Measurements from ENCODE around the gene CDT1. TPM values are rescaled to one million over a fixed set of nuclear protein-coding genes. Genes with fewer than 3 reads are reported as not detected.
"Not testable (repeated sequence)": the region's sequence is repeated elsewhere in the genome, so short reads cannot be mapped to it uniquely, and the experiment has no call there.

The CDT1 gene
- total RNA-seq, 1 experiment from 2014 or later: 14.3 TPM

DNA sequence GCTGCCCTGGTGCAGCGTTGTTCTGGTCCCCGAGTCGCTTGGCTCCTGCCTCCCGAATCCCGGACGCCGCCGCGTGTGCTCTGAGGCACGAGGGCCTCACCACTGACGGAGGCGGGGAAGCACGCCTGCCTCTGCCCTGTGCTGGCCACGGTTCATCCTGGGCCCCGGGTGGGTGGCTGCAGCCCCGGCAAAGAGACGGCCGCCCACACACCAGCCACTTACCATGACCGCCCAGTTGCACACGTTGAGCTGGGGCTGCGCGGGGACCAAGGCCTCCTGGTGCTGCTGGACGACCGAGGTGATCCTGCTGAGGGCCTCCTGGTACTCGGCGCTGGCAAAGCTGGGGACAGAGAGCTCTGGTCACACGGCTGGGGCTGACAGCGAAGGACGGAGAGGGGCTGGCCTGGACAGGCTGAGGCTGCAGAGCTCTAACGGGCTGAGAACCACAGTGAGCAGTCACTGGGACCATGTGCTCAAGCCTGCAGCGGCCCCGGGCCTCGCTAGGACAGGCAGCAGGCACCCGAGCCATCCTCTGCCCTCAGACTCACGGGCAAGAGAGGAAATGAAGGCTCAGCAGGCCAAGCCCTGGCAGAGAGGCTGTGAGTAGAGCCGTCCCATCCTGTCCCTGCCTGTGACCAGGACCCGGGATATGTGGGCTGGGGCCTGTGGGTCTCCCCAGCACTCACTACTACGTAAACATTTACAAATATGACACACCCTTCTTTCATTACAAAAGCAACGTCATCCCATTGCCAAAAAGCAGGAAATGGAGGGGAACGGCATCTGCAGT, 14.4 kb downstream of the CDT1 start:
- no peaks in the 10 kb centered on the region for H3K27me3 ChIP-seq
- no peak overlapping the region for H3K4me3 ChIP-seq
- H3K9me3 ChIP-seq: no peaks in the 10 kb centered on the region
- no peaks in the 10 kb centered on the region for H3K36me3 ChIP-seq
- no peak for DNase-seq

DNA sequence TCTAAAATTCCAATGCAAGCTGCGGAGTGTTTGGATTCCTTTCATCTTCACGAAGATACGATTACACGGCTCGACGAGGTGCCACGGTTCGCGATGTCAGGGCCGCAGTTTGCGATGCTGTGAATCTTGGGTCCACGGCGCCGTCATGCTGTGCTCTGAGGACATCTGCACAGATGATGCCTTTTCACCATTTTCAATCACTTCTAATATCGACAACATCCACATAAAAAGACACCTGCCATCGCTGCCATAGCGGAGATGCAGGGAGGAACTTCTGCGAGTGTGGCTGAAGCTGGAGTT, 14.9 kb downstream of the CDT1 start:
- DNase-seq: no peak
- H3K36me3 ChIP-seq: no peaks in the 10 kb centered on the region
- H3K9me3 ChIP-seq: no peaks in the 10 kb centered on the region
- no peaks in the 10 kb centered on the region for H3K27me3 ChIP-seq
- no peak overlapping the region for H3K4me3 ChIP-seq

DNA sequence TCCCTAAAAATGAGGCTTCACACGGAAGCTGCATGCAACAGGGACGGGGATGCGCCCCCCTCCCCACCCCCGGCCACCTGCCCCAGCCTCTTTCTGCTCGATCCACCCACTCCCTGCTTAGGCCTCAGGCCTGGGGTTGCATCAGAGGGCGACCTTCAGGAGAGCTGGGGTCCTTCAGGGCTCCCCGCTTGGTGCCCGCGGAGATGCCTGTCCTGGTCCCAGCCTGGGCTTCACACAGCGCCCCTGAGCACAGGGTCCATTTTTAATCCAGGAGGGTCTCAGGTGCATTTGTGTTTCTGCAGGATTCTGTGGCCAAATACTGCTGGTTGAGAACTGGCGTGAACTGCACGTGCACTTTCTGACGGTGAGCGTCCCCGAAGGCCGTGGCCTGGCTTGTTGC, 15.5 kb downstream of the CDT1 start:
- Histone ChIP-seq H3K4me3 (no peak overlapping the region), H3K27me3 (no peaks in the 10 kb centered on the region), H3K9me3 (no peaks in the 10 kb centered on the region), H3K36me3 (no peaks in the 10 kb centered on the region)
- DNase-seq: no peak

DNA sequence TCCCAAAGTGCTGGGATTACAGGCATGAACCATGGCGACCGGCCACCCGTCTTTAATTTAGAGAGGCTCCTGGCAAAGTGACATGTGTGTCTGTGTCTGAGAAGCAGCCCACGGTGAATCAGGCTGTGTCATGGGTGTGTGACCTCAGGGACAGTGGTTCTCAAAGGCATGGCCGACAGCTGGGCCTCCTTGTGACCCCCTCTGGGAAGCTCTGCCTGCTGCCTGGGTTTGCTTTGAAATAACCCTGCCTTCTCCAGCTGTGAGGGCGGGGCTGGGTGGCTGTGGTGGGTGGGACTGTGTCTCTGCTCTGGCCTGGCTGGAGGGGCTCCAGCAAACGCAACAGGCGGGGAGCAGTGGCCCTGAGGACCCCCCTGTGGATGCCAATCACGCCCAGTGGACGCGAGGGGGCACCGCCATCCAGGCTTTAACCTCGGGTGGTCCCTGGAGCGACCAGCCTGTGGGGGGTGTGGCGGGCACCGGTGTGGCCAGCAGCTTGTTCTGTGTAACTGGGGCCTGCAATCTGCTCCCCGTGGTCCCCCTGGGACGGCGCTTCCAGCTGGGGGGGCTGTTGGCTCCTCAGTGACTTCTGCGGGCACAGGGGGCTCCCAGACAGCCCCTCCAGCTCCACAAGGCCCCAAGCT, 16.9 kb downstream of the CDT1 start:
- Histone ChIP-seq H3K27me3 (no peaks in the 10 kb centered on the region), H3K36me3 (no peaks in the 10 kb centered on the region), H3K9me3 (no peaks in the 10 kb centered on the region), H3K4me3 (no peak overlapping the region)
- no peak for DNase-seq

DNA sequence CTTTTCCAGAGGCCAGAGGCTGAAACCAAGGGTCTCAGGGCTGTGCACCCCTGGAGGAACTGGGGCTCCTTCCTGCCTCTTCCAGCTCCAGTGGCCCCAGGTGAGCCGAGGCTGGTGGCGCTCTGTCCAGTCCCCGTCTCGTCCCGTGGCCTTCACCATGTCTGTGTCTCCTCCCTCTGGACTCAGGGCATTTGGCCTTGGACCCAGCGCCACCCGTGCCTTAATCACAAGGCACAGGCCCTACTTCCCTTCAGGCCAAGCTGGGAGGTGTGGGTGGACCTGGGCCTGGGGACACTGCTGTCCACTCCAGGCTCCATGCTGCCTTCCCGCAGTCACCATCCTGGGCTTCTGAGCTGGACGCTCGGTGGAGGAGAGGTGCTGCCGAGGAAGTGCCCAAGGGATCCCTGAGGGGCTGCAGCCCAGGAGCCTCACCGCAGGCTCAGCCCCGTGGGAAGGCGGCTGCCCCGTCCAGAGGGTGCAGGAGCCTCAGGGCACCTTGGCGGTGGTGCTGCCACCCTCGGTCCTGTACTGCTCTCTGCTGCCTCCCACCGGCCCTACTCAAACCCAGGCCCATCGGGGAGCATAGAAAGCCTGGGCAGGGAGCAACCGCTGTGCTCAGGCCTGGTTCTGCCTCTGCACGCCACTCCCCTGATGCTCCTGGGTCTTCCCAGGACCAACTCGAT, 17.7 kb downstream of the CDT1 start:
- Histone ChIP-seq H3K36me3 (no peaks in the 10 kb centered on the region), H3K27me3 (no peaks in the 10 kb centered on the region), H3K4me3 (no peak overlapping the region), H3K9me3 (no peaks in the 10 kb centered on the region)
- DNase-seq: no peak

DNA sequence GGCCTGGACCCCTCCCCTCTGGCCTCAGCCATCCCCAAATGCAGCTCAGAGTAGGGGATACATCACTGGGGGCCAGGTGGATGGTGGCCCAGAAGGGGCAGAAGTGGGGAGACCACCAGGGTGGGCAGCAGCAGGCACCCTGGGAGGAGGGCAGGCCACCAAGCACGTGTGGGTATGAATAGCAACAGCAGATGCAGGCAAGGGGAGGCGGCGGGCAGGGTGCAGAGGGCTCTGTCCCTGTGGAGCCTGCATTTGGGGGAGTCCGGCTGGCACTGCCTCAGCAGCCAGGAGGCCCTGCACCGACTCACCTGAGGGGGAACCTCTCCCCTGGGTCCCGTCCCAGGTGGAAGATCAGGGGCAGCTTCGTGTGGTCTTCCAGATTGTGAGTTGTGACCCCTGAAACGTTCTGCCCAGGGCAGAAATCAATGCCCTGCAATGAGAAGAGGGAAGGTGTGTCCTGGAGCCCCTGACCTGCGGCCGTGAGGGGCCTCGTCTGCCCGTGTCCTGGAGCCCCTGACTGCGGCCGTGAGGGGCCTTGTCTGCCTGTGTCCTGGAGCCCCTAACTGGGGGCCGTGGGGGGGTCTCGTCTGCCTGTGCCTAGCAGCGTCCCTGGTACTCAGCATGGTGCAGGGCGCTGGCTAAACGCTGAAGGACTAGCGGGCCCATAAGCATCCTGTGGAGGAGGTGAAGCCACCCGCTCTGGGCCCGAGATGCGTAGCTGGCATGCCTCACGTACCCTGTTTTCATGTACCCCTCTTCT, 18.9 kb downstream of the CDT1 start:
- H3K36me3 ChIP-seq: no peaks in the 10 kb centered on the region
- no peaks in the 10 kb centered on the region for H3K9me3 ChIP-seq
- no peak overlapping the region for H3K4me3 ChIP-seq
- no peak for DNase-seq
- H3K27me3 ChIP-seq: no peaks in the 10 kb centered on the region

DNA sequence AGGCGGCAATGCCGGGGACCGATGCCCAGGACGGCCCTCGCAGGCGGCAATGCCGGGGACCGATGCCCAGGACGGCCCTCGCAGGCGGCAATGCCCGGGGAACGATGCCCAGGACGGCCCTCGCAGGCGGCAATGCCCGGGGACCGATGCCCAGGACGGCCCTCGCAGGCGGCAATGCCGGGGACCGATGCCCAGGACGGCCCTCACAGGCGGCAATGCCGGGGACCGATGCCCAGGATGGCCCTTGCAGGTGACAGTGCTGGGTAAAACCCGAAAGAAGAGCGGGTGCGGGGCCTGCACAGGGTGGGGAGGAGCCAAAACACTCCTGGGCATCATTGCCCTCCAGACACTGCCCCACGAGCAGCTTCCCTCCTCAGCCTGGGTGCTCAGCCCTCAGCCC, 20.1 kb downstream of the CDT1 start:
- H3K4me3 ChIP-seq, DNase-seq, H3K27me3 ChIP-seq, H3K36me3 ChIP-seq, H3K9me3 ChIP-seq: not testable (repeated sequence)

DNA sequence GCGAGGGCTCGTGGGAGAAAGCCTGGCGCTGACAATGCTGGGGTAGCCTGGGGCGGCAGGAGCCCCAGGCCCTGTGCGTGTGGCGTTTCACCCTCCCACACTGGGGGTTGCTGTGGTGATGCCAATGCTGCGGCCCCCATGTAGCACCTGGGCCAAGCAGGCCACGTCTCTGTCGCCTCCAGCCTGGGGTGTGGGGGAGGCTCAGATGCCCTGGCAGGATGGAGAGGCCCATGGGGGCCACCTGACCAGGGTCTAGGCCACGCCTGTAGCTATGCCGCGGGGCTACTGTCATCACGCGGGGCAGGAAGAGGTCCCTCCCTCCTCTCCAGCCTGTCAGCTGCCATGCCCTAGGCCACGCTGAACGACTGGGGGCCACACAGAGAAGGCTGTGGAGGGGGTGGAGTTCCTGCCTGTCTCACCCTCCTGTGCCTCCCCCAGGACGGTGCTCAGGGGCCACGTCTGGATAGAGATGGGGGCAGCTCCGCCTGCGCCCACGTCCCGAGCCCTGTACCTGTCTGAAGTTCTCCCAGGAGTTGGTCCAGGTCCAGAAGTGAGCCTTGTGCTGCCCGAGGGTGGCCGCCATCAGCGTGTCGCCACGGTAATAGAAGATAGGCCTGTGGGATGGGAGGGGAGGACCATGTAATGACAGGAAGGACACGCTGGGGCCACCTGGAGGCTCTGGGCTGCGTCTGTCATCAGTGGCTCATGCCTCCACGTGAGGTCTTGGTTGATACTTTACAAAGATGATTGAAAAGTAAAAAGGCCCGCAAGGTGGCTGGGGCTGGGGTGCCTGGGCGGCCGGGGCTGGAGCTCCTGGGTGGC, 20.9 kb downstream of the CDT1 start:
- H3K9me3 ChIP-seq: no peaks in the 10 kb centered on the region
- no peaks in the 10 kb centered on the region for H3K27me3 ChIP-seq
- no peaks in the 10 kb centered on the region for H3K36me3 ChIP-seq
- DNase-seq: no peak
- H3K4me3 ChIP-seq: no peak overlapping the region

DNA sequence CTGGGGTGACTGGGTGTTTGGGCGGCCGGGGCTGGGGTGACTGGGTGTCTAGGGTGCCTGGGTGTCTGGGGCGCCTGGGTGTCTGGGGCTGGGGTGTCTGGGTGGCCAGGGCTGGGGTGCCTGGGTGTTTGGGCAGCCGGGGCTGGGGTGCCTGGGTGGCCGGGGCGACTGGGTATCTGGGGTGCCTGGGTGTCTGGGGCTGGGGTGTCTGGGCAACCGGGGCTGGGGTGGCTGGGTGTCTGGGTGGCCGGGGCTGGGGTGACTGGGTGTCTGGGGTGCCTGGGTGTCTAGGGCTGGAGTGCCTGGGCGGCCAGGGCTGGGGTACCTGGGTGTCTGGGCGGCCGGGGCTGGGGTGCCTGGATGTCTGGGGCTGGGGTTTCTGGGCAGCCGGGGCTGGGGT, 21.6 kb downstream of the CDT1 start:
- DNase-seq: no peak
- no peaks in the 10 kb centered on the region for H3K27me3 ChIP-seq
- H3K9me3 ChIP-seq: no peaks in the 10 kb centered on the region
- H3K4me3 ChIP-seq: no peak overlapping the region
- H3K36me3 ChIP-seq: no peaks in the 10 kb centered on the region

DNA sequence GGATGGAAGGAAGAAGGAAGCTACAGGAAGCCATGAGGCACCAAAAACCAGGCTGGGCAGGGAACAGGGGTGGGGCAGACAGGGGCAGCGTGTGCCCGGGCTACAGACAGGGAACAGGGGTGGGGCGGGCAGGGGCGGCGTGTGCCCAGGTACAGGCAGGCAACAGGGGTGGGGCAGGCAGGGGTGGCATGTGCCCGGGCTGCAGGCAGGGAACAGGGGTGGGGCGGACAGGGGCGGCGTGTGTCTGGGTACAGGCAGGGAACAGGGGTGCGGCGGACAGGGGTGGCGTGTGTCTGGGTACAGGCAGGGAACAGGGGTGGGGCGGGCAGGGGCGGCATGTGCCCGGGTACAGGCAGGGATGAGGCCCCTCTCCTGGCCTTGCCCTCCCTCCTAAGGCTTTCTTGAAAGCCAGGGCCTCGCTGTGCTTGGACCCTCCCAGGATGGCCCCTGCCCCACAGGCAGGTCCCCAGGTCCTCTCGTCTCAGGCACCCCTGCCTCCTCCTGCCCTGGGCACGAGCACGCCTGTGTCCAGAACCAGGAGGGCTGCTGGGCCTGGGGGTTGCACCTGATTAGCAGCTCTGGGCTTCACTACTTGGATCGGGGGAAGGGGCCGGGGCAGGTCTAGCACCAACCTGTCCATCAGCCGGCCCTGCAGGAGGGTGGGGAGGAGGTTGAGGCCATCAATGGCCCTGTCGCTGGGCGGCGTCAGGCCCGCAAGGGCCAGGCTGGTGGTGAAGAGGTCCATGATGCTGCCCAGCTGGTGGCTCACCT, 22.7 kb downstream of the CDT1 start:
- no peaks in the 10 kb centered on the region for H3K9me3 ChIP-seq
- DNase-seq: no peak

DNA sequence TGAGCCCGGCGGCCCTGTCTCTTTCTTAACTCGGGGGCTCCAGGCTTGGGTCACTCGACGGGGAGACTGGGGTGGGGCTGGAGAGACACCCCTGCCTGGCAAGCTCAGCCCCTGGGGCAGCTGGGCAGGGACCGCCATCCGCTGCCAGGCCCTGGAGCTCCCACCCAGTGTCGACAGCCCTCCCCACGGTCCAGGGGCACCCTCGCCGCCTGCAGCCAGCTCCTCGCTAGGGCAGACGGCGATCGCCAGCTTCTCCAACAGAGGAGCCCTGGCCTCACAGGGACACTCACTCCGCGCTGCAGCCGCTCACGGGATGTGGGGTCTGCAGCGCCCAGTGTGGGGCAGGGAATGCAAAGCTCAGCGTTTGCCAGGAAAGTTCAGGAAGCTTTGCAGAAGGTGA, 24.1 kb downstream of the CDT1 start:
- no peak for DNase-seq
- Histone ChIP-seq H3K36me3 (no peaks in the 10 kb centered on the region), H3K27me3 (no peaks in the 10 kb centered on the region), H3K9me3 (no peaks in the 10 kb centered on the region), H3K4me3 (no peak overlapping the region)

More for the DNA sequence above, 22.7 kb downstream of the CDT1 start:
- no peaks in the 10 kb centered on the region for H3K36me3 ChIP-seq
- no peak overlapping the region for H3K4me3 ChIP-seq
- no peaks in the 10 kb centered on the region for H3K27me3 ChIP-seq

DNA sequence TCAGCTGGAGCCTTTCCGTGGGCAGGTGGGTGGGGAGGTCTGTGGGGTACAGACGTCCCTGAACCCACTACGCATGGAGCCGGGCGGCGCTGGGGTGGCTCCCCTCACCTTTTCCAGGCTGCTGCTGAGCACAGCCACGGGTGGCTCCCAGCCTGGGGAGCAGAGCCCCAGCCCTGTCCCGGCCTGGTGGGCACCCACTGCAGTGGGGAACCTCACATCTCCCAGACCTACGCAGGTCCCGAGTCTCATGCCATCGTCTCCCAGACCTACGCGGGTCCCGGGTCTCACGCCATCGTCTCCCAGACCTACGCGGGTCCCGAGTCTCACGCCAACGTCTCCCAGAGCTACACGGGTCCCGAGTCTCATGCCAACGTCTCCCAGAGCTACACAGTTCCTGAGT, 25.1 kb downstream of the CDT1 start:
- Histone ChIP-seq H3K36me3 (no peaks in the 10 kb centered on the region), H3K4me3 (no peak overlapping the region), H3K9me3 (no peaks in the 10 kb centered on the region), H3K27me3 (no peaks in the 10 kb centered on the region)
- no peak for DNase-seq

DNA sequence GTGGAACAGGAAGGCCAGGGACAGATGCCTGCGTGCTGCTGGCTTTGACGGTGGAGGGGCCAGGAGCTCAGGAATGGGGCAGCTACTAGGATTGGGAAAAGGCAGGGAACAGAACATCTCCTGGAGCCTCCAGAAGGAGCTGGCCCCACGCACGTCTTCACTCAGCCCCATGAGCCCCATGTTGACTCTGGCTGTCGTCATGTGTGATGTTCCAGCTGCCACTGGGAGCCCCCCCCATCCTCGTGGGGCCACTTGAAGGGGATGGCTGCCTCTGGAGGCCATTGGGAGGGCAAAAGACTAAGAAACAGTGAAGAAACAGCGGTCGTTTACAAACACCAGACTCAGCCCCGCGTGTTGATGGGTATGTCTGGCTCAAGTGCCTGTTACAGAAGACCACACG, 26.7 kb downstream of the CDT1 start:
- H3K27me3 ChIP-seq: no peaks in the 10 kb centered on the region
- H3K9me3 ChIP-seq: no peaks in the 10 kb centered on the region
- no peak for DNase-seq
- H3K4me3 ChIP-seq: no peak overlapping the region
- H3K36me3 ChIP-seq: no peaks in the 10 kb centered on the region

DNA sequence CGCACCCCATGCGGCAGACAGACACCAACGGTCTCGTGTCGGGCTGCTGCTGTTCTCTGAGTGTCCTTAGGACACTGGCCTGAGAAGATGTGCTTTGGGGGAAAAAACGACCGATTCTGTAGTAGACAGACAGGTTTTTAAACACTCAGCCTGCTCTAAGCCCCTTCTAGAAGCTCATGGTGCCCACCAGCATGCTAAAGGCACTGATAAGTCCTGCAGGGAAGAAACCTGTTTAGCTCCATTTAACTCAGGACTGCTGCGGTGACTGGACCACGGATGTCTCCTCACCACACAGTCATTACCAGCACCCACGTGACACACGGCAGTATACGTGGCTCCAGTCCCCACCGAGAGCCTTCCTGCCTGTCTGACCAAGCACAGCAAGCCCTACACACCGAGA, 27.2 kb downstream of the CDT1 start:
- no peak overlapping the region for H3K4me3 ChIP-seq
- no peaks in the 10 kb centered on the region for H3K36me3 ChIP-seq
- DNase-seq: no peak
- no peaks in the 10 kb centered on the region for H3K9me3 ChIP-seq
- no peaks in the 10 kb centered on the region for H3K27me3 ChIP-seq

DNA sequence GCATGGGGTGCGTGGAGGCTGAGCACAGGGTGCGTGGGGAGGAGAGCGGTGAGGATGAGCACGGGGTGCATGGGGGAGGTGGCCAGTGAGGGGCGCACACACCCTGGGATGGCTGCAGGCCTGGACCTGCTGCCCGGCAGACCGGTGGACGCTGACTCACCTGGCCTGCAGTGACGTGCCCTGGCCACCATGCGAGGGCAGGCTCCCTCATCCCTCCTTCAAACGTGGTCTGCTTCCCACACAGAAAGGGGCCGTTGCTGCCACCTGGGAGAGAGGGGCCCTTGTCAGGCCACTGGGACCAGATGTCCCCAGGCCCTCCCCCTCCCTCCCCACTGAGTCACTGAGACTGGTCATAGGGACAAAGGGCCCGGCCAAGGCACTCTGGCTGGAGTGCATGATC, 28.2 kb downstream of the CDT1 start:
- no peaks in the 10 kb centered on the region for H3K36me3 ChIP-seq
- no peak for DNase-seq
- no peaks in the 10 kb centered on the region for H3K9me3 ChIP-seq
- no peaks in the 10 kb centered on the region for H3K27me3 ChIP-seq
- H3K4me3 ChIP-seq: no peak overlapping the region

DNA sequence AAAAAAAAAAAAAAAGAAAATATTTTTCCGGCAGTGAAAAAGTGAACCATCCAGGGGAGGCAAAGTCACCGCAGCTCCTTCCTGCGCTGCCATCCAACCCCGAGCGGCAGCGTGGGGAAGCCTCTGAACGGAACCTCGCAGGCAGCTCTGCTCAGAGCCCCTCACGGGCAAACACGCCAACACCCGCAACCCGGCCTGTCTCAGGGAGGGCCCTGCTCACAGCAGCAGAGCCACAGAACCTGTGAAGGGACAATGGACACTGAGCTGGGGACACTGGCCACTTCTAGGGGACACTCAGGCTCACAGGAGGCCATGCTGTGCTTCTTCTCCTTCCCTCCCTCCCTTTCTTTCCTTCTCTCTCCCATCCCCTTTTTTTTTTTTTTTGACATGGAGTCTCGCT, 29.5 kb downstream of the CDT1 start:
- no peaks in the 10 kb centered on the region for H3K27me3 ChIP-seq
- H3K4me3 ChIP-seq: no peak overlapping the region
- H3K36me3 ChIP-seq: no peaks in the 10 kb centered on the region
- H3K9me3 ChIP-seq: no peaks in the 10 kb centered on the region
- no peak for DNase-seq

Measured in MG63 (cell line).